ENCODE measurements around the gene PTOV1.

PTOV1 gene

GRCh38 chr19:49881186-49881585, 30.2 kb downstream of the PTOV1 start (continued):
- TF ChIP-seq ZBTB26 (tag by site-specific recombination; optimal IDR thresholded peaks at IDR 0.05) (no peak), ZNF169 (tag by site-specific recombination; IDR thresholded peaks at IDR 0.05) (no peak), SETDB1 (IDR thresholded peaks at IDR 0.05; ENCODE audit: insufficient read length, low read length) (no peak), PBX3 (CRISPR knock-in tag; IDR thresholded peaks at IDR 0.05) (no peak), MYNN (tag by site-specific recombination; IDR thresholded peaks at IDR 0.05; ENCODE audit: borderline replicate concordance) (no peak), IKZF3 (tag by site-specific recombination; IDR thresholded peaks at IDR 0.05) (no peak), ZNF624 (tag by site-specific recombination; IDR thresholded peaks at IDR 0.05) (no peak)

- Histone ChIP-seq H3K27ac (ENCODE audit: extremely low read depth, low read depth, low read length) (no peak overlapping the region), H3K4me1 (ENCODE audit: control insufficient read depth, insufficient read depth, low read length) (peaks cover 4% of the 10 kb centered on the region), H3K9me3 (ENCODE audit: control insufficient read depth, insufficient read depth, low read depth, low read length) (no peaks in the 10 kb centered on the region), H3K4me3 (ENCODE audit: low read depth, low read length) (no peak overlapping the region), H3K36me3 (ENCODE audit: control insufficient read depth in 2 of 2, insufficient read depth in 1 of 2, low read length in 2 of 2) (peaks cover 13 to 62% of the 10 kb centered on the region in 2 experiments; a peak in 2 of 3 replicates)
- TF ChIP-seq EGR2 (tag by site-specific recombination; IDR thresholded peaks at IDR 0.05; ENCODE audit: low read depth) (peak; percentile 25; the same call in 1 of the 2 replicates), ZFP69B (tag by site-specific recombination; IDR thresholded peaks at IDR 0.05) (no peak), SP2 (tag by site-specific recombination; IDR thresholded peaks at IDR 0.05) (peak; percentile 45; the same call in 1 of the 2 replicates), ZNF423 (tag by site-specific recombination; IDR thresholded peaks at IDR 0.05) (no peak), ZNF18 (tag by site-specific recombination; IDR thresholded peaks at IDR 0.05) (no peak), BCL11A (tag by site-specific recombination; IDR thresholded peaks at IDR 0.05; ENCODE audit: low read depth) (no peak)
- CTCF ChIA-PET, result interaction anchor here (0.7 to 0.8 kb wide), 2 partner anchors 9 to 11 kb away, joined by 3 read pairs; no protein-coding TSS in a partner anchor
- POLR2A ChIA-PET, result interaction anchor here (0.9 to 1.5 kb wide), 3 partner anchors 8 to 48 kb away, joined by 3 to 12 read pairs (median 6); partner anchors contain the start of gene NUP62
Observed at GRCh38 chr19:49881672-49882394, 30.9 kb downstream of the PTOV1 start.

GRCh38 chr19:49882643-49883042, 31.7 kb downstream of the PTOV1 start:
- no peak overlapping the region for H3K27ac ChIP-seq (ENCODE audit: extremely low read depth, low read depth, low read length)
- H3K9me3 ChIP-seq (ENCODE audit: control insufficient read depth, insufficient read depth, low read depth, low read length), result no peaks in the 10 kb centered on the region
- no peak overlapping the region for H3K4me3 ChIP-seq (ENCODE audit: low read depth, low read length)
- ChIA-PET POLR2A (interaction anchor here (1.5 kb wide), 1 partner anchor 47 kb away, joined by 12 read pairs; the partner anchor contains the start of gene NUP62), CTCF (interaction anchor here (0.6 kb wide), 1 partner anchor 27 kb away, joined by 3 read pairs; no protein-coding TSS in a partner anchor)
- peaks cover 4% of the 10 kb centered on the region for H3K4me1 ChIP-seq (ENCODE audit: control insufficient read depth, insufficient read depth, low read length)
- TF ChIP-seq ZFP69B (tag by site-specific recombination; IDR thresholded peaks at IDR 0.05) (no peak), ZNF777 (tag by site-specific recombination; IDR thresholded peaks at IDR 0.05; ENCODE audit: borderline replicate concordance) (no peak), ZNF747 (tag by site-specific recombination; IDR thresholded peaks at IDR 0.05) (no peak), ZNF561 (tag by site-specific recombination; IDR thresholded peaks at IDR 0.05; ENCODE audit: borderline replicate concordance) (no peak), ZNF114 (tag by site-specific recombination; IDR thresholded peaks at IDR 0.05) (no peak), ZBTB20 (tag by site-specific recombination; IDR thresholded peaks at IDR 0.05) (no peak), ZNF37A (tag by site-specific recombination; IDR thresholded peaks at IDR 0.05) (no peak), ZSCAN18 (tag by site-specific recombination; IDR thresholded peaks at IDR 0.05) (no peak), ZNF792 (tag by site-specific recombination; IDR thresholded peaks at IDR 0.05) (no peak), ZNF184 (tag by site-specific recombination; IDR thresholded peaks at IDR 0.05) (no peak), ZNF501 (tag by site-specific recombination; IDR thresholded peaks at IDR 0.05) (no peak), KLF9 (tag by site-specific recombination; IDR thresholded peaks at IDR 0.05; ENCODE audit: low read depth) (no peak), ZNF214 (tag by site-specific recombination; IDR thresholded peaks at IDR 0.05; ENCODE audit: borderline replicate concordance) (no peak), ZNF837 (tag by site-specific recombination; IDR thresholded peaks at IDR 0.05) (no peak), ELK4 (IDR thresholded peaks at IDR 0.05; ENCODE audit: borderline replicate concordance, low read depth, low read length) (no peak)
- H3K36me3 ChIP-seq (ENCODE audit: control insufficient read depth in 2 of 2, insufficient read depth in 1 of 2, low read length in 2 of 2), result peaks cover 13 to 62% of the 10 kb centered on the region in 2 experiments; a peak in 2 of 3 replicates

All from HEK293 (cell line).